ENCODE results near the gene PPM1H. TPM values are rescaled to one million over a fixed set of nuclear protein-coding genes. Genes with fewer than 3 reads are reported as not detected.

PPM1H gene
- total RNA-seq, 1 donor from 2014 or later = 6.3 TPM

DNA sequence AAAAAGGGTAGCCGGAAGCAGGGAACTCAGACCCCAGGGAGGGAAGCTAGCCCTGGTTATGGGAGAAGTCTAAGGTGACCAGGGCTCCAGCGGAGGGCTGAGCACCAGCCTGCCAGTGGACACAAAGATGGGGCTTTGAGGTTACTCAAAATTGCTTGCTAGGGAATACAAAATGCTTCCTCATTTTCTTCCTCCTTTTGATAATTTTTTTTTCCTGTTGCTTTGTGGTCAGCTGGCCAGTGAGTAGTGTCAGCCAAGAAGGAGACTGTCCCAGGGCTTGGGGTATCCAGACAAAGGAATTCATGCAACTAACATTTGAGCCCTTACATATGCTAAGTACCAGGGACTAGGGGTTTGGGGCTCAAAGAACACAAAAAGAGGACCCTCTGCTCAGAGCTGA, 206.2 kb downstream of the PPM1H start:
- TF ChIP-seq, protein P1, sequence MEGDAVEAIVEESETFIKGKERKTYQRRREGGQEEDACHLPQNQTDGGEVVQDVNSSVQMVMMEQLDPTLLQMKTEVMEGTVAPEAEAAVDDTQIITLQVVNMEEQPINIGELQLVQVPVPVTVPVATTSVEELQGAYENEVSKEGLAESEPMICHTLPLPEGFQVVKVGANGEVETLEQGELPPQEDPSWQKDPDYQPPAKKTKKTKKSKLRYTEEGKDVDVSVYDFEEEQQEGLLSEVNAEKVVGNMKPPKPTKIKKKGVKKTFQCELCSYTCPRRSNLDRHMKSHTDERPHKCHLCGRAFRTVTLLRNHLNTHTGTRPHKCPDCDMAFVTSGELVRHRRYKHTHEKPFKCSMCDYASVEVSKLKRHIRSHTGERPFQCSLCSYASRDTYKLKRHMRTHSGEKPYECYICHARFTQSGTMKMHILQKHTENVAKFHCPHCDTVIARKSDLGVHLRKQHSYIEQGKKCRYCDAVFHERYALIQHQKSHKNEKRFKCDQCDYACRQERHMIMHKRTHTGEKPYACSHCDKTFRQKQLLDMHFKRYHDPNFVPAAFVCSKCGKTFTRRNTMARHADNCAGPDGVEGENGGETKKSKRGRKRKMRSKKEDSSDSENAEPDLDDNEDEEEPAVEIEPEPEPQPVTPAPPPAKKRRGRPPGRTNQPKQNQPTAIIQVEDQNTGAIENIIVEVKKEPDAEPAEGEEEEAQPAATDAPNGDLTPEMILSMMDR (IDR thresholded peaks at IDR 0.05; ENCODE audit: partially characterized antibody, unreplicated experiment) = no peak
- Mint-ChIP-seq H3K27ac (ENCODE audit: unreplicated experiment) (no peak overlapping the region), H3K27me3 (ENCODE audit: unreplicated experiment) (peaks cover 4% of the 10 kb centered on the region), H3K9me3 (ENCODE audit: unreplicated experiment) (no peaks in the 10 kb centered on the region), H3K36me3 (ENCODE audit: unreplicated experiment) (no peaks in the 10 kb centered on the region), H3K4me1 (ENCODE audit: low read depth, unreplicated experiment) (peaks cover 18% of the 10 kb centered on the region), H3K4me3 (ENCODE audit: unreplicated experiment) (no peak overlapping the region)
- no peak for DNase-seq

DNA sequence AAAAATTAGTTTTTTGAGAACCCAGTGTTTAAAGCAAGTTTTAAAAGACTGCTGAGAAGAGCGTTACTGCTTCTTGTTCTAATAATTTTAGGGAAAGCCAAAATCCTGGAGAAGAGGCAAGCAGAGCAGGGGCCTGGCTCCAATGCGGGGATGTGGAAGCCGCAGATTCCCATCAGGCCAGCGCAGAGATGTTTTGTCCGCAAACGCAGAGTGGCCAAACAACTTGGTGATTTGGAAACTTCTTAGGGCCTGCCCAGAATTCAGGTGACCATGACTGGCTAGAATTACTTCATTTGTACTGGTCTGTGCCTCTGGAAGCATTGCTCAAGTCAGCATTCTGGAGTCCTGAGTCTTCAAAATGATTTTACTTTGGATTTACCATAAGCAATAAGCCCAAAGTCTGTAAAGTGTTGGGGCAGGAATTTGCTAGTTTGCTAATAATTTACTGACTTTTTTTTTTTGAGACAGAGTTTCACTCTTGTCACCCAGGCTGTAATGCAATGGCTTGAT, 208.4 kb downstream of the PPM1H start:
- Mint-ChIP-seq H3K4me1 (ENCODE audit: low read depth, unreplicated experiment) (peaks cover 11% of the 10 kb centered on the region), H3K36me3 (ENCODE audit: unreplicated experiment) (no peaks in the 10 kb centered on the region), H3K4me3 (ENCODE audit: unreplicated experiment) (no peak overlapping the region), H3K9me3 (ENCODE audit: unreplicated experiment) (no peaks in the 10 kb centered on the region), H3K27me3 (ENCODE audit: unreplicated experiment) (peaks cover 4% of the 10 kb centered on the region), H3K27ac (ENCODE audit: unreplicated experiment) (no peak overlapping the region)
- TF ChIP-seq, protein P1 (IDR thresholded peaks at IDR 0.05; ENCODE audit: partially characterized antibody, unreplicated experiment) = no peak
- DNase-seq = no peak

DNA sequence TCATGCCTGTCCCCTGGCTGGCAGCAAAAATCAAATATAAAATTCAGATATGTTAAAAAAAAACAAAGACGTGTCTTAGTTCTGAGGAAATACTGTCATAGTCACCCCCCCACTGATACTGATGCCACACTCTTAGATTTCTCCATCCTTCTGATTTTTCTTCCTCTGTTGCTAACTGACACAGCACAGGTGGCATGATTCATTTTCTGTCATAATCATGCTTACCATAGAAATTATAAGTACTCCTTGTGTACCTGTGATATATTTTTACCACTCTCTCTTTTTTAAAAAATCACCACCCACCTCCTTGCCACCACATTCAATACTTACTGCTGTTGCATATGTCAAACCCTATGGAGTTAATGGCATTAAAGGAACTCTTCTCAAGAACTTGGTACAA, 209.2 kb downstream of the PPM1H start:
- H3K4me3 Mint-ChIP-seq (ENCODE audit: unreplicated experiment) = no peak overlapping the region
- peaks cover 18% of the 10 kb centered on the region for H3K4me1 Mint-ChIP-seq (ENCODE audit: low read depth, unreplicated experiment)
- no peak overlapping the region for H3K27ac Mint-ChIP-seq (ENCODE audit: unreplicated experiment)
- no peak for DNase-seq
- no peaks in the 10 kb centered on the region for H3K36me3 Mint-ChIP-seq (ENCODE audit: unreplicated experiment)
- H3K9me3 Mint-ChIP-seq (ENCODE audit: unreplicated experiment) = peaks cover 2% of the 10 kb centered on the region
- TF ChIP-seq, protein P1 (IDR thresholded peaks at IDR 0.05; ENCODE audit: partially characterized antibody, unreplicated experiment) = no peak
- H3K27me3 Mint-ChIP-seq (ENCODE audit: unreplicated experiment) = peaks cover 7% of the 10 kb centered on the region

DNA sequence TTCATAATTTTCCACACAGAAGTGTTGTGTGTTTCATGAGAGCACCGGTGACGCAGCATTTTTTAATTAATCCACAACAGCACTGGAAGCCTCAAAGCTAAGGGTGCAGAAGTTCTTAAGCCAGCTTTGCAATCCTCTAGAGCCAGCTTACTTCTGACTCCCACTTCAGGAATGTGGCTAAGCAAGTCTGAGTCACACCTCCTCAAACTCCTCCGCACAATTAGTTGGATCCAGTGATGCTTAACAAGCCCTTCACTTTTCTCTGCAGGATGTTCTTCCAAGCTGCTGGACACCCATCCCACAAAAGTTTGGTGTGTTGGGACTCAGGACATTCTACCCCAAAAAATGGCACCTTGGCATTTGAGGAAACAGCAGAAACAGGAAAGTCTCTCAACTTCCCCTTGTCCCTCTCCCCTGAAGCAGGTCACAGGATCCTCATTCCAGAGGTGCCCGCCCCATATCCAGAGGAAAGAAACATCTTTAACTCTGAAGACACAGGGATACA, 210.0 kb downstream of the PPM1H start:
- Mint-ChIP-seq H3K4me1 (ENCODE audit: low read depth, unreplicated experiment) (peaks cover 23% of the 10 kb centered on the region), H3K9me3 (ENCODE audit: unreplicated experiment) (peaks cover 2% of the 10 kb centered on the region), H3K27ac (ENCODE audit: unreplicated experiment) (no peak overlapping the region), H3K36me3 (ENCODE audit: unreplicated experiment) (no peaks in the 10 kb centered on the region), H3K4me3 (ENCODE audit: unreplicated experiment) (no peak overlapping the region), H3K27me3 (ENCODE audit: unreplicated experiment) (peaks cover 7% of the 10 kb centered on the region)
- DNase-seq = no peak
- TF ChIP-seq, protein P1 (IDR thresholded peaks at IDR 0.05; ENCODE audit: partially characterized antibody, unreplicated experiment) = no peak

DNA sequence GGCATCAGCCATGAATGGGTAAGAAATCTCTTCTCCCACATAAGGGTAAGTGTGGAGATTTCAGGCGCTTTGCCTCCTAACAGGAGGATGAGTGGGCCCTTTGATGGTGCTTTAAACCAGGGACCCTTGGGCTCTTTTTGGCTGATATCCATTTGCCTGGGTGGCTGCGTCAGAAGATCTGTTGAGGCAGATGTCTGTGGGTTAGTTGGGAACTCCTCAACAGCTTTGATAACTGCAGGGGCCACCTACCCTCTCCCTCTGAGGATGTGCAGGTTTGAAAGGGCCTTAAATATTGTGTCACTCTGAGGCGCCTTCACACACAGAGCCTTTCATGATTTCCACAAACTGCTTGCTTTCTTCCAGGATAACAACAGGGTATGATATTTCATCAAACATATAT, 210.7 kb downstream of the PPM1H start:
- H3K4me1 Mint-ChIP-seq (ENCODE audit: low read depth, unreplicated experiment) = peaks cover 27% of the 10 kb centered on the region
- H3K9me3 Mint-ChIP-seq (ENCODE audit: unreplicated experiment) = peaks cover 2% of the 10 kb centered on the region
- no peak overlapping the region for H3K4me3 Mint-ChIP-seq (ENCODE audit: unreplicated experiment)
- peaks cover 7% of the 10 kb centered on the region for H3K27me3 Mint-ChIP-seq (ENCODE audit: unreplicated experiment)
- TF ChIP-seq, protein P1 (IDR thresholded peaks at IDR 0.05; ENCODE audit: partially characterized antibody, unreplicated experiment) = no peak
- no peak for DNase-seq
- no peak overlapping the region for H3K27ac Mint-ChIP-seq (ENCODE audit: unreplicated experiment)
- H3K36me3 Mint-ChIP-seq (ENCODE audit: unreplicated experiment) = no peaks in the 10 kb centered on the region
